Right renal pelvis (tissue), 4 donors: ENCODE data around the gene BICC1. TPM values are rescaled to one million over a fixed set of nuclear protein-coding genes. Genes with fewer than 3 reads are reported as not detected.

Source experiments
- DNase-seq, 4 donors: peaks; one replicate each; pipeline ENCODE4 v3.0.0-alpha.2; 2013; ENCODE audit warnings: low read depth in 4 of 4, low spot score in 3 of 4, missing footprints in 1 of 4
- polyA plus RNA-seq, 4 donors: library from polyadenylated mRNA; unstranded; fragments of 120-200 nt; gene quantifications; one replicate each; pipeline ENCODE4 v1.2.1, GENCODE V29; 2013; ENCODE audit not compliant: insufficient read length in 4 of 4

The BICC1 gene
- polyA plus RNA-seq, 4 donors, result 69.6 to 95.3 (median 83.3) TPM

DNA sequence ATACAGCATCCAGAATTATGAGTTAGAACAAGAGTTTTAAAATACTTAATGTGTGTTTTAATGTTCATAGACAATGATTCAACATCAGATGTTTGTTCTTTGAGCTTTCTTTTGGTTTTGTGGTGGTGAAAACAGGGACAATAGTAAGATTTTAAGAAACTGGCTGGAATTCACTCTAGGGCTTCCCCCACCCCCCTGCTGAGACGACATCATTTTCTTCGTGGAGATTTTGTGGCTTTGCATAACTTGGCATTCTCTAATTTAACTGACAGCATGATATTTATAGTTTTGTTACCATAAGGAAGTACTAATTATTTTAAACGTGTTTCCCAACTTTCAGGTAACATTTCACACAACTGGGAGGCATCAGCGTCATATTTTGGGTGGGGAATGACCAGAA is 184.1 kb downstream of the BICC1 start:
- DNase-seq, result no peak

- no peak for DNase-seq
Observed at GRCh38 chr10:58697691-58698090, 185.0 kb downstream of the BICC1 start.

DNA sequence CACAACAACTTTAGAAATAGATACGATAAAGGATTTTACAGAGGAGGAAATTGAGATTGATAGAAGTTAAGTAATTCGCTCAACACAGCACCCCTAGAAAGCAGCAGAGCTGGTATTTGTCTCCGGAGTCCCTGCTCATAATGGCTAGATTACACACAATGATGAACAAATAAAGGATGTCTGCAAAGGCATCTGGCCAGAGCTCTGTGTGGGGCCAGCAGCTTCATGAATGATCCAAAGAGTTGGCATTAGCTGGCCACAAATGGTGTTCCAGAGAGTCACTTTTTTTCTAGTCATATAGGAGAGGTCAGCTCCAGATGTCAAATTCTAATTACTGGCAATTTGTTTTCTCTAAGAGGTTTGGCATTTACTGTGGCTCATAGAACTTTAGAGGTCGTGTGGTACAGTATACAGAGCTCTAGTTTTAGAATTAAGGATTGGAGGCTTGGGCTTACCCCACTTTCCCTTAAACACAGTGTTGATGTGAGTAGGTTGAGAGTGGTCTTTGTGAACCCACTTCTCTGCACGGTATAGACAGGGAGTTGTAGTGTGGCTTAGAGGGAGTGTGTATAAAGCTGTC is 186.2 kb downstream of the BICC1 start:
- no peak for DNase-seq

- no peak for DNase-seq
Observed at GRCh38 chr10:58700591-58700990, 187.9 kb downstream of the BICC1 start.

DNA sequence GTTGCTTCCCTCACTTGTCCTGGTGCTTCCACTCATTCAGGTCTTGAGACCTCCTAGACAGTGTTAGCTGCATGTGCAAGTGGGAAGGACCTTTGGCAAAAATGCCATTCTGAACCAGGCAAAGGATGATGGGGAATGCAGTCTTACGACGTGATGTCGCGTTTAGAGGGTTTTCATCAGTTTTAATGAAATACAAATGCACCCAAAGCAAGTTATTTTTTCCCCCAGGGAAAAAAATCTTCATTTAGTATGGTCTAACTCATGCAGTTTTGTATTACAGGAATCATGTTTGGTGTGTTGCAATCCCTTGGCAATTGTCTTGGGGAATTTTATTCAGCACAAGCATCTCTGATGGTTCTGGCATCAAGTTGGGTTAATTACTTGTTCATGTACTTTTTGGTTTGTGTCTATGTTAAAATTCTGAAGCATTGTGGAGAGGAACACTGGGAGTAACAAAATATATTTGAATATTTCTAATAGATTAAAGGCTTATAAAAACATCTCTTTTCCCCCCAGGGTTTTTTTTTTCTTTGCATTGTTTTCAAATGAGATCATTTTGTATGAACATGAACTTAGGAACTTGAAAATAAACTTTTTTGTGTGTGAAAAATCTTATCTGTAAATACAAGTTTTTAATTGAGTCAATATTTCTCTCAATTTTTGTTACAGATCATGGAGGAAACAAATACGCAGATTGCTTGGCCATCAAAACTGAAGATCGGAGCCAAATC is 188.9 kb downstream of the BICC1 start:
- no peak for DNase-seq

DNA sequence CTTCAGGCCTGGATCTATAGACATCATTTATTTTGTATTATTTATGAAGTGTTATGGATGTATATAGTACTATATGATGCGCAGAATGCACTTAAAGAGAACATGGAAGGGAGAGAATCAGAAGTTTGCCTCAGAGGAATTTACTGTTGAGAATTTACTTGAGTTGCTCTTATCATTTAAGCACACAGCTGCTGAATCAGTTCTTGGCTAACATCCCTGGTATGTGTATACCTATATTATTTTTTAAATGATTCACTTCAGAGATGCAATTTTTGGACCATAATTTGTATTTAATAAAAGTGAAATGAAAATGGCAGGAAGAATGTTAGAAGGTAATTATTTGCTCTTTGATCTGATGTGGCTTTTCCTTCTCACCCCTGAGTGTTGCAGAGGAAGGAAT is 191.6 kb downstream of the BICC1 start:
- DNase-seq, result no peak

DNA sequence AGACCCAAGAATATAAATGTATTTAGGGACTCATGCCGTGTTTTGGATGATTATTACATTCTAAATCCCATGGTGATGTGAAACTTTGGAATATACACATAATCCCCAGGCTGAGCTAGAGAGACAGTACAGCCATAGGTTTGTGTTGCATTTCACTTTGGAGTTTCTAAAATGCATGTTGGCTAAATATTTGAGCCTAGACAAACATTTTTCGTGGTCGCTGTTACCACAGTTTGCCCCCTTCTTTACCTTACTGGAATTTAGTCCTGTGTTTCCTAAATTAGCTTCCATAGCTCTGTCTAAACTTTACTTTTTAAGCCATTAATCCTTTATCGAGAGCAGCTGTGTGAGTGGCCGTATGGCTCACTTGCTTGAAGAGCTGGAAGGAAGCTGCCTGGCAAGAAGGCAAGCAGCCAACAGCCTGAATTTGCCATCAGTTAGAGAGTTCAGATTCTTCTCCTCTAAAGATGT is 192.0 kb downstream of the BICC1 start:
- no peak for DNase-seq

GRCh38 chr10:58706836-58707235 is 194.2 kb downstream of the BICC1 start:
- DNase-seq, result no peak

- no peak for DNase-seq
Observed at GRCh38 chr10:58712141-58712540, 199.5 kb downstream of the BICC1 start.

DNA sequence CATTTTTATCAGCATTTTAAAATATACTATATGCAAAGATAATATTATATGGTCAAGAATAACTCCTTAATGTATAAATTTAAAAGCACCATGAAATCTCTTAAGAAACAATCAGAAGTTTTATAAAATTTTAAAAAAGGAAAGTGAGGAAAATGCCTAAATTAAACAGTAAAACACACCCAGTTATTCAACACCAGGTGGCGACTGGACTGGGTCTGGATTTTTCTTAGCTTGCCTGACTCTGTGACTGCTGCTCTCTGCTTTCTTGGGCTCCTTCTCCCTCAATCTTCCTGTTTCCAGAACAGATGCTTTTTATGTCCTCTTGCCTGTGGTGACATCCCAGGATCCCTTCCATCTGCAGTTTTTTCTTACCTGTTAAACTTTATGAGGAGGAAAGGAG is 200.3 kb downstream of the BICC1 start:
- no peak for DNase-seq

DNA sequence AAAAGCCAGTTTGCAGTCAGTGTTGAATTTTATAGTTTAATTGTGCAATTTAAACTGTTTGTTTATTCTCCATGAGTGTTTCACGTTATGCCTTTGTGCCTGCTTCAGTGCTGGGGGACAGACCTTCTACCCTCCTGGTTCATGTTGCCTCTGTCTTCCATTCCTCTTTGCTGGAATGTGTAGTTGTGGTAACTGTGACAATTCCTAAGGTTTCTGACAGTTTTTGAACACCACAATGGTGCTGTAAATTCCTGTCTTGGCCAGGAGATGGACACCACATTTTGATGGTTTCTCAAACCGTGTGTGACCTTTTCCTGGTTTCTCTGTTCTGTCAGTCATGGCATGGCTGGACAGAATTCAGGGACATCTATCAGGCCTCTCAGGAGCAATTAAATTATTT is 201.7 kb downstream of the BICC1 start:
- no peak for DNase-seq

DNA sequence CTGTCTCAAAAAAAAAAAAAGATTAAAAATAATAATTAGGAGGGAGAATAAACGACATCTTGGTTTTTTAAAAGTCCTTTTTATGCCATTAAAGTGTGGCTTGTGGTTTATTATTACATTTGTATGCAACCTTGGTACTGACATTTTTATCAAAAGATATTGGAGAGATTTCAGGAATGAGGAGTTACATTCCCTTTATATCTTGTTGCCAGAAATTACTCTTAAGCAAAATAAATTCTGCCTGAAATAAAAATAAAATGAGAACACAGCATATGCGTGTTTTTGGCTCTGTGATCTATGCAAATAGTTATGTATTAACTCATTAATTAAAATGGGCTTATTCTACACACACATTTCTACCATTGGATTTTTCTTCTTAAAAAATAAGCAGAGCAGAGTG is 202.4 kb downstream of the BICC1 start:
- DNase-seq, result no peak

DNA sequence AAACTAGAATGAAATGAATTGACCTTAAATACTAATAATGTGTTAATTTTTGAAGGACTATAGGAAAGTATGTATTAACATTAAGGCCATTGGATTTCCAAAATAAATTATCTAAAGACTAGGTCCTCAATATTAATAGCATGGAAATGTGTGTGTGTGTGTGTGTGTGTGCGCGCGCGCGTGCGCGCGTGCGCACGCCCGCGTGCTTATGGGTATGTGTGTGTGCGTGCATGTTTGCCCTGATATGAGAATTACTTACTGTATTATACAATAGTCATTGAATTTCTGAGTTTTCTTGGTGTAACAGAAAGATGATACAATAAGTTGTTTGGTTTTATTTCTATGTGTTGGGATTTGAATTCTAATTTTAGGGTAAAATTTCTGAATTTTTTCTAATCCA is 205.9 kb downstream of the BICC1 start:
- DNase-seq, result no peak

DNA sequence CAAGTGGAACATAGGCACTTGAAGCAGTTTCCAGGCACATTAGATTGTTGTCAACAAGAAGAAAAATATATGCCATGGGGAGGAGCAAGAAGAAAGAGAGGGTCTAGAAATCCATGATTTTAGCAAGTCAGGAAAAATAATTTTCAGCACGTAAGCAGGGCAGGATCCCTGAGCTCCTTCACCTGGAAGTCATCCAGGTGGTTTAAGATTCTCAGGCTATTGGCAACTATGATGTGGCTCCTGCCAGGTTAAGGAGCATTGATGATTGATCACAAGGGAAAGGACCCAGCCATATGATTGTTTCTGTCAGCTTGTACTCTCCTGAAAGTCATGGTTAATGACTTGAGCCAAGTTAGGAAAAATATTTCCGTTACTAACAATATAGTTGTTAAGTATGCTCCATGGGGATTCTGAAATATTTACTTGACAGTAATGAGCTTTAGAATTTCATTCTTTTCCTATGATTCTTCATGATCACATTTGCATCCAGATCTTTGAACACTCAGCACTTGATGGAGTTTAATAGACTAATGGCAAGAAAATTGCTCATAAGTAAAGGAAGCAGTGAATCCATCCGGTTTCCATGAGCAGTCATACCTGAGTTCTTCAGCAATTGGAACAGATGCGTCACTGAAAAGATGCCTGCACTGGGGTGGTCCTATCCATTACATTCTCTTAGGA is 209.1 kb downstream of the BICC1 start:
- DNase-seq, result no peak

GRCh38 chr10:58723186-58723585 is 210.5 kb downstream of the BICC1 start:
- DNase-seq, result no peak

GRCh38 chr10:58723966-58724365 is 211.3 kb downstream of the BICC1 start:
- DNase-seq, result no peak

DNA sequence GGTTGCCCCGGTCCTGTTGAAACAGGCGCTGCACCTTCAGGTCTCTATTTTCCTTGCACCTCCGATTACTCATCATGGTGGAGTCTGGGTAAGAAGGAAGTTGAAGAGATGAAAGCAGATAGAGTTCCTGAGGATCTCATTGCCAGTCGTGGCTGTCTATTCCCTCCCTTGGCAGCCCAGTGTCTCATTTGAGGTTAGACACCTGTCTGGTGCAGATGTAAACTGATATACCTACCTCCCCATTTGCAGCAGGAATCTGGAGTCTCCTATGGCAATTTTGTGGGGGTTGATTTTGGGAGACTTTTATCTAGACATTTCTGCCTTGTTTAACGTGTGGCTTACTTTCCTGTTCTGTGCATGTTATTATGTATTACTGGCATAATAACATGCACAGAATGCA is 212.1 kb downstream of the BICC1 start:
- DNase-seq, result no peak

DNA sequence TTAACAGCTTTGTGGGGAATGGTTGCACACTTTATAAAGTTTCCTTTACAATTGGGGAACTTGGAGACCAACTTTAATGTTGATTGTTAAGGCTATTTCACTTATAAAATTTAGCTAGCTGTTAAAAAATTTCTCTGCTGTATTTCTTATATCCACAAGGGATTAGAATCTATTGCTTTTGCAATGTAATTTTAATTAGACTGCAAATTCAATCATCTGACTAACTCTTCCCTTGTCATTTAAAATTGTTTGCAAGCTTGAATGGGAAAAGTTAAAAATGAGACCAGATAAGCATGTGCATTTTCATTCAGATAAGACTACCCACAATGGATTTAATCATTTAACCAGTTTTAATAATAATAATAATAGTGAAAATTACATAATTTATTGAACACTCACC is 213.2 kb downstream of the BICC1 start:
- no peak for DNase-seq

DNA sequence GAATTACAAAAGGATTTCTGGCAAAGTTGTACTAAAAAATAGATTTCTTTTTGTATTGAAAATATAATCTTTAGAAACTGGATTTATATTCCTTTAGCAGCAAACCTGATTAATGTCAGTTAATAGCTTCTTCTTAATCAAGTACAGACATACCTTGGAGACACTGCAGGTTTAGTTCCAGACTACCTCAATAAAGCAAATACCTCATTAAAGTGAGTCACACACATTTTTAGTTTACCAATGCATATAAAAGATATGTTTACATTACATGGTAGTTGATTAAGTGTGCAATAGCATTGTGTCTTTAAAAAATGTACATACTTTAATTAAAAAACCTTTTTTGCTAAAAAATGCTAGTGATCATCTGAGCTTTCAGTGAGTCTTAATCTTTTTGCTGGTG is 215.0 kb downstream of the BICC1 start:
- no peak for DNase-seq

DNA sequence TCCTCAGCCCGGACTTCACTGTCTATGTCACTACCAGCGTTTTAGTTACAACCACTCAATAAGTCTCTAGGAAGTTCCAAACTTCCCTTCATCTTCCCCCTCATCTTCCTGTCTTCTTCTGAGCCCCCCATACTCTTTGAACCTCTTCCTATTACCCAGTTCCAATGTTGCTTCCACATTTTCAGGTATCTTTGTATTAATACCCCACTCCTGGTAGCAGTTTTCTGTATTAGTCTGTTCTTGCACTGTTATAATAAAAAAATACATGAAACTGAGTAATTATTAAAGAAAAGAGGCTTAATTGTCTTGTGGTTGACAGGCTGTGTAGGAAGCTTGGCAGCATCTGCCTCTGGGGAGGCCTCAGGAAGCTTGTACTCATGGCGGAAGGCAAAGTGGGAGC is 218.6 kb downstream of the BICC1 start:
- no peak for DNase-seq

GRCh38 chr10:58733436-58733835 is 220.8 kb downstream of the BICC1 start:
- no peak for DNase-seq

DNA sequence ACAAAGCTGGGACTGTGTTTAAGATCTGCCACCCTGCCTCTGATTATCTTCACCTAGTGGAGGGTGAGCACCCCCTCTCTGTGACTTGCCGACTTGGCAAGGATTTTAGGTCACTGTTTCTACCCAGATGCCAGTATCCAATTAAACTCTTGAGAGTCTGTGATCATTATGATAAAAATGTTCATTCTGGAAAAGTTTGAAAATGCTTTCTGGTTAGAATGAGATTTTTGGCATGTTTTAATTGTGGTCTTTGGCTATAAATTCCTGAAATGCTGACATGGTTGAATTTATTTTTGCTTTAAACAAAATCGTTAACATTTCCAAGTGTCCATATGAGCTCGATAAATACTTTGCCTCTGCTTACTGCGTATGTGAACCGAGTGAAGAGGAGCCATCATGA is 221.4 kb downstream of the BICC1 start:
- DNase-seq, result no peak
